Ascending aorta (tissue), 2 donors: Measurements from ENCODE around the gene ASNSD1. TPM values are rescaled to one million over a fixed set of nuclear protein-coding genes. Genes with fewer than 3 reads are reported as not detected.
"Not testable (repeated sequence)": the region's sequence is repeated elsewhere in the genome, so short reads cannot be mapped to it uniquely, and the experiment has no call there.

Experiments
- DNase-seq, 2 donors: peaks; one replicate each; pipeline ENCODE4 v3.0.0-alpha.2; 2019; ENCODE audit warnings: low spot score in 2 of 2
- H3K27ac ChIP-seq, 2 donors: fragments of 200-600 bp; sonication (generic); one replicate each; pipeline ENCODE4 v1.5.1; 2016 to 2017; ENCODE audit warnings: mild to moderate bottlenecking in 1 of 2
- H3K27me3 ChIP-seq: fragments of 200-600 bp; sonication (generic); one replicate; pipeline ENCODE4 v1.5.1; 2017
- H3K36me3 ChIP-seq, 2 donors: fragments of 200-600 bp; sonication (generic); one replicate each; pipeline ENCODE4 v1.5.1; 2016
- H3K4me1 ChIP-seq, 2 donors: fragments of 200-600 bp; sonication (generic); one replicate each; pipeline ENCODE4 v1.5.1; 2016 to 2017; ENCODE audit warnings: mild to moderate bottlenecking in 1 of 2
- H3K4me3 ChIP-seq, 2 donors: fragments of 200-600 bp; sonication (generic); one replicate each; pipeline ENCODE4 v1.5.1; 2016 to 2017; ENCODE audit warnings: mild to moderate bottlenecking in 1 of 2
- H3K9me3 ChIP-seq, 2 donors: fragments of 200-600 bp; sonication (generic); one replicate each; pipeline ENCODE4 v1.5.1; 2016
- intact Hi-C: fragments of 100-400 bp; cut with DNase I; formaldehyde crosslinking; loops from one replicate; pipeline ENCODE4 v1.15.1; 2023
- total RNA-seq: library from RNA; depleted of rRNA; stranded (reverse); fragments of >200 nt; gene quantifications from one replicate; pipeline ENCODE4 v1.1.0, GENCODE V29; 2016
- TF ChIP-seq, protein P1 (sequence below), 3 experiments: fragments of 200-600 bp in 2 of 3; fragments of 450-650 bp in 1 of 3; sonication (generic) in 2 of 3; IDR thresholded peaks; one replicate each; pipeline ENCODE4 v1.5.1; 2016 to 2019; ENCODE audit warnings: antibody characterized with exemption in 3 of 3, mild to moderate bottlenecking in 1 of 3, moderate library complexity in 1 of 3

ASNSD1 gene
- total RNA-seq, 1 donor from 2014 or later, result 18.1 TPM

GRCh38 chr2:189658306-189659212 is 2.7 kb upstream of the ASNSD1 start:
- intact Hi-C loops, result loop anchor here (5.0 to 10.0 kb wide), 2 partner anchors 76 to 194 kb away; partner anchors contain the start of gene SLC40A1
- H3K4me1 ChIP-seq, result peaks cover 4 to 24% of the 10 kb centered on the region in 2 donors
- DNase-seq, result no peak
- no peaks in the 10 kb centered on the region for H3K36me3 ChIP-seq
- H3K27ac ChIP-seq, result peak overlapping the region; percentile 68 to 69
- H3K4me3 ChIP-seq, result no peak overlapping the region
- TF ChIP-seq, protein P1, sequence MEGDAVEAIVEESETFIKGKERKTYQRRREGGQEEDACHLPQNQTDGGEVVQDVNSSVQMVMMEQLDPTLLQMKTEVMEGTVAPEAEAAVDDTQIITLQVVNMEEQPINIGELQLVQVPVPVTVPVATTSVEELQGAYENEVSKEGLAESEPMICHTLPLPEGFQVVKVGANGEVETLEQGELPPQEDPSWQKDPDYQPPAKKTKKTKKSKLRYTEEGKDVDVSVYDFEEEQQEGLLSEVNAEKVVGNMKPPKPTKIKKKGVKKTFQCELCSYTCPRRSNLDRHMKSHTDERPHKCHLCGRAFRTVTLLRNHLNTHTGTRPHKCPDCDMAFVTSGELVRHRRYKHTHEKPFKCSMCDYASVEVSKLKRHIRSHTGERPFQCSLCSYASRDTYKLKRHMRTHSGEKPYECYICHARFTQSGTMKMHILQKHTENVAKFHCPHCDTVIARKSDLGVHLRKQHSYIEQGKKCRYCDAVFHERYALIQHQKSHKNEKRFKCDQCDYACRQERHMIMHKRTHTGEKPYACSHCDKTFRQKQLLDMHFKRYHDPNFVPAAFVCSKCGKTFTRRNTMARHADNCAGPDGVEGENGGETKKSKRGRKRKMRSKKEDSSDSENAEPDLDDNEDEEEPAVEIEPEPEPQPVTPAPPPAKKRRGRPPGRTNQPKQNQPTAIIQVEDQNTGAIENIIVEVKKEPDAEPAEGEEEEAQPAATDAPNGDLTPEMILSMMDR (IDR thresholded peaks at IDR 0.05), result no peak
- H3K27me3 ChIP-seq, result no peaks in the 10 kb centered on the region
- no peaks in the 10 kb centered on the region for H3K9me3 ChIP-seq

DNA sequence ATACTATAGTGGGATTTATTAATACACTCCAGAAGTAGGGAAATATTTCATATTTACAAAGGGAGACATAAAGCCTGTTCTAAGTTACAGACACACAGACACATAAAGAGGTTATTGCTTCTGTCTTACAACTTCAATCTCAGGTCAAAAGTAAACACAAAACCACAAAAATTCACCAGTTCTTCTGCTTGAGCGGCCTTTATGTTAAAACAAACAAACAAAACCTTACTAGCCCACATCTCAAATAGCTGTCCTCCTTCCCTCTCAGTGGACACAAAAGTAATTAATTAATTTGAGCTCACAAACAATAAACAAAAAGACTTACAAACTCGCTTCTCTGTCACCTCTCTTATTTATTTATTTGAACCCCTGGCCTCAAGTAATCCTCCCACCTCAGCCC is 1.5 kb upstream of the ASNSD1 start:
- no peaks in the 10 kb centered on the region for H3K36me3 ChIP-seq
- no peak overlapping the region for H3K27ac ChIP-seq
- intact Hi-C loops, result loop anchor here (2.0 to 10.0 kb wide), 3 partner anchors 77 to 195 kb away; partner anchors contain the start of genes ORMDL1, PMS1 and SLC40A1
- peaks cover 4 to 33% of the 10 kb centered on the region in 2 donors for H3K4me1 ChIP-seq
- H3K9me3 ChIP-seq, result no peaks in the 10 kb centered on the region
- no peak overlapping the region for H3K4me3 ChIP-seq
- TF ChIP-seq, protein P1 (IDR thresholded peaks at IDR 0.05), result no peak
- DNase-seq, result no peak
- no peaks in the 10 kb centered on the region for H3K27me3 ChIP-seq

- no peak overlapping the region for H3K27ac ChIP-seq
- peaks cover 4 to 33% of the 10 kb centered on the region in 2 donors for H3K4me1 ChIP-seq
- TF ChIP-seq, protein P1 (IDR thresholded peaks at IDR 0.05), result no peak
- H3K9me3 ChIP-seq, result no peaks in the 10 kb centered on the region
- H3K36me3 ChIP-seq, result peaks cover 0 to under 1% of the 10 kb centered on the region in 2 donors
- DNase-seq, result no peak
- intact Hi-C loops, result loop anchor here (1.0 to 2.0 kb wide), 3 partner anchors 14 to 124 kb away; partner anchors contain the start of genes ANKAR, ORMDL1 and PMS1
- no peak overlapping the region for H3K4me3 ChIP-seq
- H3K27me3 ChIP-seq, result no peaks in the 10 kb centered on the region
These were observed 484 bp upstream of the ASNSD1 start for GRCh38 chr2:189660803-189661147.

DNA sequence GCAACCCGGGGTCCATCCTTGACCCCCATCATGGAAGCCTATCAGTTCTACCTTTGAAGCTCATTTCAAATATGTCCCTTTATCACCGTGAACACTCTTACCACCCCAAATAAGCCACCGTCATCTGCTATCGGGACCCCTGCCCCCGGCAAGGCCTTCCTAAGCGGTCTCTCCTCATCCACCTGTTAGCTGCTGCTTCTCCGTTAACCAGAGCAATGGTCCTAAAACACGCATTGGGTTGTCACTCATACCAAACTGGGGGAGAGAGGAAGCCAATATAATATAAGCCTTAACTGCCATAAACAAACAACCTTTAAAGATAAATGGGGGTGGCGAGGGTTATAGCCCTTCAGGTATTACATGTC is 680 bp downstream of the ASNSD1 start:
- Histone ChIP-seq H3K9me3 (no peaks in the 10 kb centered on the region), H3K4me3 (peak overlapping the region; percentile 75 to 96), H3K27me3 (no peaks in the 10 kb centered on the region), H3K27ac (peak overlapping the region; percentile 81 to 85), H3K36me3 (peaks cover 0 to 12% of the 10 kb centered on the region in 2 donors), H3K4me1 (peaks cover 4 to 33% of the 10 kb centered on the region in 2 donors)
- no peak for DNase-seq
- TF ChIP-seq, protein P1 (IDR thresholded peaks at IDR 0.05), result no peak
- intact Hi-C loops, result loop anchor here (1.0 to 2.0 kb wide), 3 partner anchors 12 to 123 kb away; partner anchors contain the start of genes ANKAR, ORMDL1 and PMS1

- TF ChIP-seq, protein P1 (IDR thresholded peaks at IDR 0.05), result no peak
- DNase-seq, result no peak
- no peak overlapping the region for H3K27ac ChIP-seq
- peaks cover 7 to 17% of the 10 kb centered on the region in 2 donors for H3K36me3 ChIP-seq
- peaks cover 4 to 28% of the 10 kb centered on the region in 2 donors for H3K4me1 ChIP-seq
- intact Hi-C loops, result no loop called here
- H3K9me3 ChIP-seq, result no peaks in the 10 kb centered on the region
- peak overlapping the region; percentile 75 to 96 for H3K4me3 ChIP-seq
- H3K27me3 ChIP-seq, result no peaks in the 10 kb centered on the region
These were observed 1.5 kb downstream of the ASNSD1 start for GRCh38 chr2:189662669-189663226.

- H3K9me3 ChIP-seq, H3K27ac ChIP-seq, DNase-seq, H3K27me3 ChIP-seq, intact Hi-C loops, H3K4me3 ChIP-seq: not testable (repeated sequence)
- peaks cover 0 to 23% of the 10 kb centered on the region in 2 donors for H3K4me1 ChIP-seq
- H3K36me3 ChIP-seq, result peaks cover 11 to 23% of the 10 kb centered on the region in 2 donors
These were observed 2.1 kb downstream of the ASNSD1 start for GRCh38 chr2:189663319-189663718.
